ENCODE measurements around the gene NIBAN1.

Gene NIBAN1

DNA sequence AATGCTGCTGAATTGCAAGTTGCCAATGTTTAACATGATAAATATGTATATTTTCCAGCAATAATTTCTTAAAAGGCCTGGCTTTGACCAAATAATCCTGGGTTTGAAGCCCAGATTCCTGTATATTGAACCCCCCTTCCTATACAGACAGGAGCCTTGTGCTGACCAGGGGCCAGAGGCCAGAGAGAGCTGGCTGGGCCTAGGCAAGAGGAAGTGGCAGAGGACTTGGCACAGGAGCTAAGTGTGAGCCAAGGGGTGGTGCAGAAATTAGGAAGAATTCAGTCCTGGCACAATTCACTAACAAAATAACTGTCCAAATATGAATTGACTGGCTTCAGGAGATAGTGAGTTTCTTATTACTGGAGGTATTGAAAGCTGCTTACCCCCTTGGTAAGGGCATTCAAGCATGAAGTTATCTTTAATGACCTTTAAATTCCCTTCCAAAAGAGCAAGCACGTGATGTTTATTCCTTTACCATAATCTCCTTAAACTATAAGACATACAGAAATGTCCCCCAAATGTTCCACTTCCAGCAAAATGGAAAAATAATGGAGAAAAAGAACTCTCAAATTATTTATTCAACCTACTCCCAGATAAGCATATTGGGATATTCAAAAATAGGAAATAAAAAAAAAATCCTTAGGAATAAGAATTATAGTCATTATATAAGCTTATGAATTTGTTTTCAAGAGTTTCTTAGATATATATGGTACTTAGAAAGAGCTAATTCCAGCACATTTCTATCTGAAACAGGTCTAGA is 26.6 kb downstream of the NIBAN1 start:
- H3K4me3 ChIP-seq (ENCODE audit: low read depth, low read length), result no peak overlapping the region

GRCh38 chr1:184945678-184946412 is 28.5 kb downstream of the NIBAN1 start:
- H3K4me3 ChIP-seq (ENCODE audit: low read depth, low read length), result no peak overlapping the region

GRCh38 chr1:184945029-184945428 is 29.3 kb downstream of the NIBAN1 start:
- H3K4me3 ChIP-seq (ENCODE audit: low read depth, low read length), result no peak overlapping the region

- H3K4me3 ChIP-seq (ENCODE audit: low read depth, low read length), result no peak overlapping the region
These were observed 30.3 kb downstream of the NIBAN1 start for GRCh38 chr1:184943998-184944397.

DNA sequence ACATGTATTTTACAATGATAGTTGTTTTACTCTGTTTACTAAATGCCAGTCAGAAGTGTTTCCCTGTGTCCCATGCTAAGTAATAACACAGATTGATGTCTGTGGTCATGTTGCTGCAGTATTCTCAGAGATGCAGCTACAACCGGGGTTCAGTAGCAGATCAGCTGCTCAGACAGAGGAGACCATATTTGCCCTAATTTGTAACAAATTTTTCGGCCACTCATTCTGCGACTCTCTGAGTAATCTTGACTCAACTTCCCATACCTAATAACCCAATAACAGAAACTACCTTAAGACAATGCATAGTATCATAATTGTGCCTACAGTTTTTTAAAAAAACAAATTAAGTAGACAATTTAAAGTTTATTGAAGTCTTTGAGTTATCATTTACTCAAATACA is 32.6 kb downstream of the NIBAN1 start:
- H3K4me3 ChIP-seq (ENCODE audit: low read depth, low read length), result no peak overlapping the region

DNA sequence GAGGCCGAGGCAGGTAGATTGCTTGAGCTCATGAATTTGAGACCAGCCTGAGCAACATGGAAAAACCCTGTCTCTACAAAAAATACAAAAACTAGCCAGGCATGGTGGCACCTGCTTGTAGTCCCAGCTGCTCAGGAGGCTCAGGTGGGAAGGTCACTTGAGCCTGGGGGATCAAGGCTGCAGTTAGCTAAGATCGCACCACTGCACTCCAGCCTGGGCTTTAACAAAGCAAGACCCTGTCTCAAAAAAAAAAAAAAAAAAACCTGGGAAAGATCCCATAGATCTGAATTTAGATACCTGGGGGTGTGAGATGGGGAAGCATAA is 32.9 kb downstream of the NIBAN1 start:
- no peak overlapping the region for H3K4me3 ChIP-seq (ENCODE audit: low read depth, low read length)

DNA sequence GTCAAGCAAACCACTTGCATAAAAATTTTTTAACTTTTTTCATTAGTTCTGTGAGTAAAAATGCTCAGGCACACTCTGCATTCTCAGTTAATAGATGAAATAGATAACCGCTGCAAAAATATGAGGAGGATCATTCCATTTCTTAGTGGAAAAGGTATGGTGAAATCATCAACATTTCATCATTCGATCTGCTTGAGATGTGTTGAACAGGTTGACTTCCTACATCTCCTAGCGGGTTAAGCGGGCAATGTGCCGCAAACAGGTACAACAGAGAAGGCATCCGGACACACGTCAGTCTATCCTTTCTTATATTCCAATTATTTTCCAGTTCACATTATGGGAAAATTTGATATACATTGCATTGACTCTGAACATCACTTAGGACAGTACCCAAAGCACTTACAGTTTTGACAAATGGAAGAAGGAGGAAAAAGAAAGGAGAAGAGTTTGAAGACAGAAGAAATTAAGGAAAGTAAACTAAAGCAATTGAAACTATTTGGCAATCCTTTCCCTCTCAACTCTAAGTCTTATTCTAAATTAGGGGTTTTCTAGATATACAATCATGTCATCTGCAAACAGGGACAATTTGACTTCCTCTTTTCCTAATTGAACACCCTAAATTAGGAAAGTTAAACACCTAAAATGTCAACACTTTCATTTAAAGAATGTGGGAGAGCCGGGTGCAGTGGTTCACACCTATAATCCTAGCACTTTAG is 33.5 kb downstream of the NIBAN1 start:
- H3K4me3 ChIP-seq (ENCODE audit: low read depth, low read length), result no peak overlapping the region

- no peak overlapping the region for H3K4me3 ChIP-seq (ENCODE audit: low read depth, low read length)
These were observed 34.1 kb downstream of the NIBAN1 start for GRCh38 chr1:184940226-184940625.

GRCh38 chr1:184937729-184938128 is 36.6 kb downstream of the NIBAN1 start:
- no peak overlapping the region for H3K4me3 ChIP-seq (ENCODE audit: low read depth, low read length)

DNA sequence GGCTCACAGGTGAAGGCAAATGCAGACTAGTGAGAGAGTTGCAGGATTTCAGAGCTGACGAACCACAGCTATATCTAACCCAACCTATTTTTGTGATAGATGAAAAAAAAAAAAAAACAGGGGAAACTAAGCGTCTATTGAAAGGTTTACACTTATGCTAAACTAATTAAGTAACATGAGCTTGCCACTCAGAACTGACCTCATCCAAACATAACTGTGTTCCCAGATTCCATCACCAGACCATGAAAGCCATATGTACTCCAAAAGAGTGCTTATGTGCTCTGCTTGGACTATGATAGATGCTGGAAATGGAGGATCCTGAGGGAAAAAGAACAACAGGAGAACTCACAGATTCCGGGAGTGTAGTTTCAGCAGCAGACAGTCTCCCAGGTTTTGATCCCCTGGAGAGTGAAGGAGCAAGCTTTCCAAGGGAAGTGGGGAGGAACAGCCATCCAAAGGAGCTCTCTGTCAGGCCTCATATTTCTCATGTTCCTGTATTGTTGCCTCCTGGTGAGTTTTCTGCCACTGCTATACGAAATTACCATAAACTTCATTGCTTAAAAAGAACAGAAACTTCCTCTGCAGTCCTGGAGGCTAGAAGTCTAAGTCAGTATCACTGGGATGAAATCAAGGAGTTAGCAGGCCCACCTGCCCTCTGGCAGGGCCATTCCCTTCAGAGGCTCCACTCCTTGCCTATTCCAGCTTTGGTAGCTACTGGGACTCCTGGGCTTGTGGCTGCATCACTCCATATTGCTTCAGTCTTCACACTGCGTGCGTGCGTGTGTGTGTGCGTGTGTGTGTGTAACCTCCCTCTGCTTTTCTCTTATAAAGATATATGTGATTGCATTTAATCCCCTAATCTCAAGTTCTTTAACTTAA is 38.1 kb downstream of the NIBAN1 start:
- H3K4me3 ChIP-seq (ENCODE audit: low read depth, low read length), result no peak overlapping the region

DNA sequence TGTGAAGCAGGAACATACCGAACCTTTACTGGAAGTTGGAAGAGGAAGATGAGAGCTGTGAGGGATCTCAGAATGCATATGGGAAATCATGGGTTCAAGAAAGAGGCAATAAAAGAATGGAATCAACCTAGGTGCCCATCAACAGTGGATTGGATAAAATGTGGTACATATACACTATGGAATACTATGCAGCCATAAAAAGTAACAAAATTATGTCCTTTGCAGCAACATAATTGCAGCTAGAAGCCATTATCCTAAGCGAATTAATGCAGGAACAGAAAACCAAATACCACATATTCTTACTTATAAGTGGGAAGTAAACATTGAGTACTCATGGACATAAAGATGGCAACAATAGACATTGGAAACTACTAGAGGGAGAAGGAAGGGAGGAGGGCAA is 40.4 kb downstream of the NIBAN1 start:
- no peak overlapping the region for H3K4me3 ChIP-seq (ENCODE audit: low read depth, low read length)

- no peak overlapping the region for H3K4me3 ChIP-seq (ENCODE audit: low read depth, low read length)
These were observed 42.0 kb downstream of the NIBAN1 start for GRCh38 chr1:184932319-184932718.

GRCh38 chr1:184931566-184931965 is 42.7 kb downstream of the NIBAN1 start:
- H3K4me3 ChIP-seq (ENCODE audit: low read depth, low read length), result no peak overlapping the region

- no peak overlapping the region for H3K4me3 ChIP-seq (ENCODE audit: low read depth, low read length)
These were observed 43.7 kb downstream of the NIBAN1 start for GRCh38 chr1:184930645-184931044.

GRCh38 chr1:184930232-184930631 is 44.1 kb downstream of the NIBAN1 start:
- H3K4me3 ChIP-seq (ENCODE audit: low read depth, low read length), result no peak overlapping the region

DNA sequence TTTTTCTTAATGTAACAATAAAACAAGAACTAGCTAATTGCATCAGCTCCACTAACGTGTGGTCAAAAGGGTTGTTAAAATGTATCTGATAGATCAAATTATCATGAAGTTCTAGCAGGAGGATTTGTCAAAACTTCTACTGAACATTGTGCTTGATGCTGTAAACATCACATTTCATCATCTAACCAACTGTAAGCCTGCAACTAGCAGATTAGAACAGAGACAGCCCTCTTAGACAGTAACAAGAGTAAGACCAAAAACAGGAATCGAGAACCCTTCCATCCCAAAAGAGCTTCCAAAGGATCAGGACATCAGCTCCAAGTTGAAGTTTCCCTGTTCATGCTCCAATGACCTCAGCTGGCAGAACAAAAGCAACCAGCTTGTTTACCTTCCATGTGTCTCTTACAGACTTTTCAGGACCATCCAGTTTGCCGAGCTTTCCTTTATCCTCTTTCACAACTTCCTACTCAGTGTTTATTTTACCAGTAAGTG is 44.6 kb downstream of the NIBAN1 start:
- H3K4me3 ChIP-seq (ENCODE audit: low read depth, low read length), result no peak overlapping the region

- H3K4me3 ChIP-seq (ENCODE audit: low read depth, low read length), result no peak overlapping the region
These were observed 45.9 kb downstream of the NIBAN1 start for GRCh38 chr1:184928394-184928793.
